Measurements from ENCODE around the gene LRRC74B. TPM values are rescaled to one million over a fixed set of nuclear protein-coding genes. Genes with fewer than 3 reads are reported as not detected.

Gene LRRC74B
- total RNA-seq, 1 donor = not detected

DNA sequence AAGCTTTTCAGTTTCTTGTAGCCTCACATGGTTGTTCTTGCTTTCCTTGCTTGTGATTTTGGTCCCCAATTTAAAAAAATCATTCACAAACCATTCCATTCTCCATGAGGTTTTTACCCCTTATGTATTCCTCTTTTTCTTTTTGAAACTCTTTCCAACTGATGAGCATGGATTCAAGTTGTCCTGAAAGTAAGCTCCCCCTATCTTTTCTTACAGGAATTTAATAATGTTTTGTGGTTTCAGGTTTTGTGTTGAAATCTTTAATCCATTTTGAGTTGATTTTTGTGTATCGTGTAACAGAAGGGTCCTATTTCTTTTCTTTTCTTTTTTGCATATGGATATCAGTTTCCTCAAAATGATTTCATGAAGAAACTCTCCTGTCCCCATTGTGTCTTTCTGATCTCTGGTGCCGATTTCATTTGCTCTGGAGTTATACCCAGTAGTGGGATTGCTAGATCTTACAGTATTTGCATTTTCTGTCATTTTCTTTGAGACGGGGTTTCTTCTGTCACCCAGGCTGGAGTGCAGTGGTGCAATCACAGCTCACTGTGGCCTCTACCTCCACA, 58.5 kb downstream of the LRRC74B start:
- TF ChIP-seq, protein P1, sequence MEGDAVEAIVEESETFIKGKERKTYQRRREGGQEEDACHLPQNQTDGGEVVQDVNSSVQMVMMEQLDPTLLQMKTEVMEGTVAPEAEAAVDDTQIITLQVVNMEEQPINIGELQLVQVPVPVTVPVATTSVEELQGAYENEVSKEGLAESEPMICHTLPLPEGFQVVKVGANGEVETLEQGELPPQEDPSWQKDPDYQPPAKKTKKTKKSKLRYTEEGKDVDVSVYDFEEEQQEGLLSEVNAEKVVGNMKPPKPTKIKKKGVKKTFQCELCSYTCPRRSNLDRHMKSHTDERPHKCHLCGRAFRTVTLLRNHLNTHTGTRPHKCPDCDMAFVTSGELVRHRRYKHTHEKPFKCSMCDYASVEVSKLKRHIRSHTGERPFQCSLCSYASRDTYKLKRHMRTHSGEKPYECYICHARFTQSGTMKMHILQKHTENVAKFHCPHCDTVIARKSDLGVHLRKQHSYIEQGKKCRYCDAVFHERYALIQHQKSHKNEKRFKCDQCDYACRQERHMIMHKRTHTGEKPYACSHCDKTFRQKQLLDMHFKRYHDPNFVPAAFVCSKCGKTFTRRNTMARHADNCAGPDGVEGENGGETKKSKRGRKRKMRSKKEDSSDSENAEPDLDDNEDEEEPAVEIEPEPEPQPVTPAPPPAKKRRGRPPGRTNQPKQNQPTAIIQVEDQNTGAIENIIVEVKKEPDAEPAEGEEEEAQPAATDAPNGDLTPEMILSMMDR (IDR thresholded peaks at IDR 0.05; ENCODE audit: insufficient read depth, low read depth, low read length) = no peak
- DNase-seq (ENCODE audit: low read depth) = no peak
- no peak overlapping the region for H3K4me3 ChIP-seq (ENCODE audit: low read depth, low read length)

DNA sequence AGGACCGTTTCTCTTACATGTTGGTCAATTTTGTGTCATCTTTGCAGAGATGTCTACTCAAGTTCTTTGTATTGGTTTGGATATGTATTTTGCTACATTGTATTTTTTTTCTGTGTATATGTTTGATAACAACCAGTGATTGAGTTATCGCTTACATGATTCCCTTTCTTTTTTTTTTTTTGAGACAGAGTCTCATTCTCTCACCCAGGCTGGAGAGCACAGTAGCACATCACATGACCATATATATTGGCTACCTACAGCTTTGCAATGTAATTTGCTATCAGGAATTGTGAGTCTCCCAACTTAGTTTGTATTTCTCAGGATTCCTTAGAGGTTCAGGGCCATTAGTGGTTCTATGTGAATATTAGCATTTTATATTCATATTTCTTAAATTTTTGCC, 59.5 kb downstream of the LRRC74B start:
- TF ChIP-seq, protein P1 (IDR thresholded peaks at IDR 0.05; ENCODE audit: insufficient read depth, low read depth, low read length) = no peak
- H3K4me3 ChIP-seq (ENCODE audit: low read depth, low read length) = no peak overlapping the region
- no peak for DNase-seq (ENCODE audit: low read depth)

DNA sequence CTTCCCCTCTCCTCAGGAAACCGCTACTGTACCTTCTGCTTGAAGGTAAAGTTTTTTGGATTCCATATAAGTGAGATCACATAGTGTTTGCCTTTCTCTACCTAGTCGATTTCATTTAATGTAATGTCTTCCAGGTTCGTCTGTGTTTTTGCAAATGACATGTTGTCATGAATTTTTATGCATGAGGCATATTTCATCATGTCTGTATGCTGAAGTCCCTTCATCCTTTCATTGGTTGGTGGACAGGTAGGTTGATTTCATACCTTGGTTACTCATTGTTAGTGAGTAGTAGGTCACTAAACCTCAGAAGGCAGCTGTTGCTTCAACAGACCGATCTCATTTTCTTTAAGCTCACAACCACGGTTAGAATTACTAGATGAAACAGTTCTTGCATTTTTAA, 60.3 kb downstream of the LRRC74B start:
- TF ChIP-seq, protein P1 (IDR thresholded peaks at IDR 0.05; ENCODE audit: insufficient read depth, low read depth, low read length) = no peak
- H3K4me3 ChIP-seq (ENCODE audit: low read depth, low read length) = no peak overlapping the region
- no peak for DNase-seq (ENCODE audit: low read depth)

DNA sequence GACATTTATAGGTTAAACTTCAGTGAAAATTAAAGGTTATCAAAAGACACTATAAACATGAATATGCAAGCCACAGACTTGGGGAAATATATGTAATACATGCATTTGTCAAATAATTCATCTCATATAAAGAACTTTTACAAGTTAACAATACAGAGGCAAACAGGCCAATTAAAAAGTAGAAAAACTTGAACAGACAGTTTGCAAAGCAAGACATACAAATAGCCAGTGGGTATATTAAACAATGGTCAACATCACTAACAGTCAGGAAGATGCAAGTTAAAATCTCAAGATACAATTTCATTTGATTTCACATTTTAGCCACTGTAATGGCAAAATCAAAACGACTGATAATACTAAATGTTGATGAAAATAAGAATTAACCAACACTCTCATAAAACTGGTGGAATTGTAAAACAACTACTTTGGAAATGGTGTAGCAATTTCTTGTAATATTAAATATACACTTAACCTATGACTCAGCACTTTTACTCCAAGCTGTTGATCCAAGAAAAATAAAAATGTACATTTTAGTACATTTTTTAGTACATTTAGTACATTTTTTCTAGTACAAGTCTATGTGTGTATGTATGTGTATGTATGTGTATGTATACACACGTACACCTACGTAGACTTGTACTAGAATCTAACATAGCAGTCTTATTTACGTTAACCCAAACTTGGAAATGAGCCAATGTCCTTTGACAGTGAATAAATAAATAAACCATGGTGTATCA, 62.8 kb downstream of the LRRC74B start:
- TF ChIP-seq, protein P1 (IDR thresholded peaks at IDR 0.05; ENCODE audit: insufficient read depth, low read depth, low read length) = no peak
- H3K4me3 ChIP-seq (ENCODE audit: low read depth, low read length) = no peak overlapping the region
- DNase-seq (ENCODE audit: low read depth) = no peak

Small RNA genes within 50 kb of the gene (small RNA-seq; reads per million reads assigned to genes)
- gene MIR649 = not detected

Other genes with a start within 250 kb of the LRRC74B start
- 65.7 and 73.4 TPM in 2 replicates for gene PI4KA, start 187.1 kb upstream of the LRRC74B start, total RNA-seq
- gene SNAP29, start 186.9 kb upstream of the LRRC74B start, total RNA-seq = 13.2 and 14.7 TPM in 2 replicates
- 40.3 and 57.4 TPM in 2 replicates for gene CRKL, start 128.5 kb upstream of the LRRC74B start, total RNA-seq
- gene AIFM3, start 78.7 kb upstream of the LRRC74B start, total RNA-seq = 0.32 and 0.43 TPM in 2 replicates
- gene LZTR1, start 63.6 kb upstream of the LRRC74B start, total RNA-seq = 55.1 and 60.9 TPM in 2 replicates
- 21.6 and 22.9 TPM in 2 replicates for gene THAP7, start 43.8 kb upstream of the LRRC74B start, total RNA-seq
- gene P2RX6, start 30.8 kb upstream of the LRRC74B start, total RNA-seq = 1.3 and 3.5 TPM in 2 replicates
- gene SLC7A4, start 13.4 kb upstream of the LRRC74B start, total RNA-seq = 0.32 and 2.2 TPM in 2 replicates